ENCODE measurements around the gene GFI1.

DNA sequence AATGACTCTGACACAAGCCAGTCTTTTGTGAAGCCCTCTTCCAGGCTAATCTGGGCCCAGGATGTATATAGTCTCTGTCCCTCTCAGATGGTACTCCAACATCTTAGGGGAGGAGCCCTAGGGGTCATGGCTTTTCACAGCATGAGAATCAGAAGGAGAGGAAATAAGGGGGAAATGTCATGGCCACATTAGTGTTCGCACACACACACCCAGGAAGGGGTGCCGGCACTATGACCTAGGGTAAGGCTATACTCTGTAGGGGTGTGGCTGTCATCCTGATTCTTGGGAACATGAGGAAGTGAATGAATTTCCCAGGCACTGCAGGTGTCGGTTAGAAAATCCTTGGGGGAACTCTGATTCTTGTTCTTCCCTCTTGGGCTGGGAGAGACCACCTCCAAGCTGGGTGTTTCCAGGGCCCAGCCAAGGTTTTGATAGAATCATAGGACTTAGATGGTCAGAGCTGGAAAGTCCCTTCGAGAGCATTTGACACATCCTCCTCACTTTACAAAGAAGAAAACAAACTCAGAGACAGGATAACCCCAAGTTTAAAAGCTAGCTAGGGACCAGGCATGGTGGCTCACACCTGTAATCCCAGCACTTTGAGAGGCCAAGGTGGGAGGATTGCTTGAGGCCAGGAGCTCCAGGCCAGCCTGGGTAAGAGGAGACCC lies 22.0 kb downstream of the GFI1 start:
- TF ChIP-seq, protein P1, sequence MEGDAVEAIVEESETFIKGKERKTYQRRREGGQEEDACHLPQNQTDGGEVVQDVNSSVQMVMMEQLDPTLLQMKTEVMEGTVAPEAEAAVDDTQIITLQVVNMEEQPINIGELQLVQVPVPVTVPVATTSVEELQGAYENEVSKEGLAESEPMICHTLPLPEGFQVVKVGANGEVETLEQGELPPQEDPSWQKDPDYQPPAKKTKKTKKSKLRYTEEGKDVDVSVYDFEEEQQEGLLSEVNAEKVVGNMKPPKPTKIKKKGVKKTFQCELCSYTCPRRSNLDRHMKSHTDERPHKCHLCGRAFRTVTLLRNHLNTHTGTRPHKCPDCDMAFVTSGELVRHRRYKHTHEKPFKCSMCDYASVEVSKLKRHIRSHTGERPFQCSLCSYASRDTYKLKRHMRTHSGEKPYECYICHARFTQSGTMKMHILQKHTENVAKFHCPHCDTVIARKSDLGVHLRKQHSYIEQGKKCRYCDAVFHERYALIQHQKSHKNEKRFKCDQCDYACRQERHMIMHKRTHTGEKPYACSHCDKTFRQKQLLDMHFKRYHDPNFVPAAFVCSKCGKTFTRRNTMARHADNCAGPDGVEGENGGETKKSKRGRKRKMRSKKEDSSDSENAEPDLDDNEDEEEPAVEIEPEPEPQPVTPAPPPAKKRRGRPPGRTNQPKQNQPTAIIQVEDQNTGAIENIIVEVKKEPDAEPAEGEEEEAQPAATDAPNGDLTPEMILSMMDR (IDR thresholded peaks at IDR 0.05): no peak
- no peak for TF ChIP-seq POLR2A (IDR thresholded peaks at IDR 0.05)

Data from adrenal gland (tissue), 5 donors.